H1 (cell line): Measurements from ENCODE around the gene NAA10. TPM values are rescaled to one million over a fixed set of nuclear protein-coding genes. Genes with fewer than 3 reads are reported as not detected.

ENCODE experiments used
- BACH1 ChIP-seq: IDR thresholded peaks from 2 replicates; pipeline ENCODE4 v1.6.1; 2012; ENCODE audit warnings: low read length, improper control_type of control experiment
- CTCF ChIP-seq, 3 experiments: IDR thresholded peaks; 1 replicate in 2 of 3; 2 replicates in 1 of 3; pipeline versions ENCODE4 v1.5.1 to v1.6.1; 2011; ENCODE audit warnings: low read length in 3 of 3, mild to moderate bottlenecking in 3 of 3, inconsistent platforms in 2 of 3, low read depth in 1 of 3, moderate library complexity in 1 of 3; ENCODE audit not compliant: insufficient read depth in 1 of 3; ENCODE audit errors: control extremely low read depth in 1 of 3
- SP1 ChIP-seq: IDR thresholded peaks from 2 replicates; pipeline ENCODE4 v1.6.1; 2011; ENCODE audit warnings: low read depth, low read length
- YY1 ChIP-seq: IDR thresholded peaks from 2 replicates; pipeline ENCODE4 v1.6.1; 2011; ENCODE audit warnings: low read depth, mild to moderate bottlenecking, low read length
- polyA plus RNA-seq, 7 experiments: library from polyadenylated mRNA; depleted of rRNA in 3 of 7; stranded (reverse) in 5 of 7; unstranded in 2 of 7; fragments of >200 nt in 5 of 7; fragments of 200-250 nt in 2 of 7; gene quantifications; 1 replicate in 5 of 7; 2 replicates in 1 of 7; 4 replicates in 1 of 7; pipeline versions ENCODE4 v1.2.1 to v1.2.3, GENCODE V29; 2011 to 2013; ENCODE audit warnings: missing spikeins in 2 of 7, mixed read lengths in 2 of 7
- total RNA-seq: library from RNA; stranded (reverse); fragmentation: NEBNext Ultra II Directional; extraction: Animal tissue kit (Norgen Biotek cat#: 25700); gene quantifications from 2 replicates; pipeline ENCODE4 v1.2.1, GENCODE V29; 2021

The NAA10 gene
- total and polyA plus RNA-seq, 2 of the 8 experiments (the other 6 are each of a cell fraction or from before 2014, with no cell fraction given) = 80.4 to 98.8 TPM

GRCh38 chrX:153909980-153910360 lies 24.9 kb downstream of the NAA10 start (continued):
- TF ChIP-seq YY1 = no peak
- TF ChIP-seq SP1 = no peak
- TF ChIP-seq BACH1 = no peak
- TF ChIP-seq CTCF (IDR thresholded peaks at IDR 0.05; ENCODE audit: control extremely low read depth in 1 of 3, insufficient read depth in 1 of 3, low read depth in 1 of 3, low read length in 3 of 3) = no peak
